HL-60/S4 treated with phorbol 12-myristate 13-acetate at 8.2 ng/mL for 4 days and 3 days (cell line): Measurements from ENCODE around the gene OR4F15.

Source experiments
- in situ Hi-C: fragments of 300-500 bp; cut with MboI; formaldehyde crosslinking; loops from 2 replicates; pipeline ENCODE4 v1.15.0; 2022; ENCODE audit warnings: low sequenced_read_pairs

Gene OR4F15

GRCh38 chr15:101803676-101804075 lies 8.3 kb upstream of the OR4F15 start:
- in situ Hi-C loops, result no loop called here

GRCh38 chr15:101804375-101804774 lies 7.6 kb upstream of the OR4F15 start:
- in situ Hi-C loops, result no loop called here

GRCh38 chr15:101804941-101805340 lies 7.1 kb upstream of the OR4F15 start:
- in situ Hi-C loops, result no loop called here

DNA sequence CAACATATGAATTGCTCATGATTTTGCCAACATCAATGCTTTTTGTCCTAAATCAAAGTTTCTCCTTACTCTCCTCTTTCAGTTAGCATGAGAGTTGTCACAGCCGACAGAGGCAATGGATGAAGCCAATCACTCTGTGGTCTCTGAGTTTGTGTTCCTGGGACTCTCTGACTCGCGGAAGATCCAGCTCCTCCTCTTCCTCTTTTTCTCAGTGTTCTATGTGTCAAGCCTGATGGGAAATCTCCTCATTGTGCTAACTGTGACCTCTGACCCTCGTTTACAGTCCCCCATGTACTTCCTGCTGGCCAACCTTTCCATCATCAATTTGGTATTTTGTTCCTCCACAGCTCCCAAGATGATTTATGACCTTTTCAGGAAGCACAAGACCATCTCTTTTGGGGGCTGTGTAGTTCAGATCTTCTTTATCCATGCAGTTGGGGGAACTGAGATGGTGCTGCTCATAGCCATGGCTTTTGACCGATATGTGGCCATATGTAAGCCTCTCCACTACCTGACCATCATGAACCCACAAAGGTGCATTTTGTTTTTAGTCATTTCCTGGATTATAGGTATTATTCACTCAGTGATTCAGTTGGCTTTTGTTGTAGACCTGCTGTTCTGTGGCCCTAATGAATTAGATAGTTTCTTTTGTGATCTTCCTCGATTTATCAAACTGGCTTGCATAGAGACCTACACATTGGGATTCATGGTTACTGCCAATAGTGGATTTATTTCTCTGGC lies 6.2 kb upstream of the OR4F15 start:
- in situ Hi-C loops, result no loop called here

GRCh38 chr15:101807345-101807945 lies 4.6 kb upstream of the OR4F15 start:
- in situ Hi-C loops, result no loop called here

- in situ Hi-C loops, result no loop called here
These were observed 3.8 kb upstream of the OR4F15 start for GRCh38 chr15:101808201-101808600.

DNA sequence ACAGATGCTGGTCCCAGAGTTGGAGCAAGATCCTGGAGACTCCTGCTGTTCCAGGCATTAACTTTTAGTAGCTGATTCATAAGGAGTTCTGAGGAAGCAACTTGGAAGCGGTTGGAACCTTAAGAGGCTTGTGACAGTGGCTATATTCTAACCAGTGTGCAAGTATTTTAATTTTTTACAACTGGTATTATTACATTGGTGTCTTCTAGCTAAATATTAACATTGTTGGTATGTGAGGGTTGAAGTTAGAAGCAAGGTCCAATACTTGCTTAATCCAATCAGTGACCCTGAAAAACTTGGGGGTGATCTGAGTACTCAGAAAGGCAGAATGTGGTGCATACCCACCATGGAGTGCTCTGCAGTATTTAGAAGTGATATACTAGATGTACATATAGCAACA lies 1.5 kb upstream of the OR4F15 start:
- in situ Hi-C loops, result no loop called here

- in situ Hi-C loops, result no loop called here
These were observed 1.1 kb upstream of the OR4F15 start for GRCh38 chr15:101810876-101811275.

DNA sequence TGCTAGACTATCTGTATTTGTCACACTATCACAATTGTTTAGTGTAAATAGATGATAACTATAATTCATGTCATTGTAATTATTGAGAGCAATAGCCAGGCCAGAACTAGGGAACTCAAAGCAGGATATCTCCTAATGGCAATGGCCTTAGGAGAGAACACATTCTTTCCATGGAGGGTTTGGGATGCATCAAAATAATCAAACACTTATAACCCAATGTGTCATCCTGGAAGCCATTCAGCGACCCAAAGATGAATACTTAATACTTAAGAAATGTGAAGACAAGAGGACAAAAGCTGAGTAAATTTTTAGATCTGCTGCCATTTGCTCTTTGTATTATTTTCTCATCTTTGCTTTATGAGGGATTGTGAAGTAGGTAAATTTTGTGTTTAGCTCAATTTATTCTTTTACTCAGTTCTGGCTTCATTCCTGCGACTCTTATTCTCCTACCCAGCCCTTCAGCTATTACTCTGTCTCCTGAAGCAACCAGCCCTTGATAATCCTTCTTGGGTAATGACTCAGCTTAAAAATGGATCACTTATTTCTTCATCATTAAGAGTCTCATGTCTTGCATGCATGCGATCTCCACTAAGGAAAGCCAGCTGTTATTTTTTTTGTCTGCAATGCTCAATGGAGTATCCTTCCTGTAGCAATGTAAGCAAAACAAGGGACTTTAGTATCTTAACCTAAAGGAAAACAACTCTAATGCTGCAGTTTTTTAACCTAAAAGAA lies 2.0 kb downstream of the OR4F15 start:
- in situ Hi-C loops, result no loop called here

DNA sequence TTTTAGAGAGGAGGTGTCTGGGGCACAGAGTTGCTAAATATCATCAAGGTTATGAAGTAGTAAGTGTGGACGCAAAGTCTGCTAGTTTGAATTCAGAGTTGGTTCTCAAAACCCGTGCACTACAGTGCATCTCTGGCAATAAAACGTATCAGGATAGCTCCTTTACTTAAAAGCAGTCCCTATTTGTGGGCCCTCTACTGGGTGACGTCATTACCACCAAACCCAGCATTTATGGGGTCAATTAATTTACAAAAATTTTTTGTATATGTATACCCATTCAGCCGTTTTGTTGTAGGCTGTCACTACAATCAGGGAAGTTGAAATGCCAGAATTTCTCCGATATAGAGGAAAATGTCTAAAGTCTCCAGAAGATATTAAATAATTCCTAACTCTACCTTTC lies 8.8 kb downstream of the OR4F15 start:
- in situ Hi-C loops, result no loop called here

GRCh38 chr15:101827257-101827656 lies 15.3 kb downstream of the OR4F15 start:
- in situ Hi-C loops, result no loop called here

DNA sequence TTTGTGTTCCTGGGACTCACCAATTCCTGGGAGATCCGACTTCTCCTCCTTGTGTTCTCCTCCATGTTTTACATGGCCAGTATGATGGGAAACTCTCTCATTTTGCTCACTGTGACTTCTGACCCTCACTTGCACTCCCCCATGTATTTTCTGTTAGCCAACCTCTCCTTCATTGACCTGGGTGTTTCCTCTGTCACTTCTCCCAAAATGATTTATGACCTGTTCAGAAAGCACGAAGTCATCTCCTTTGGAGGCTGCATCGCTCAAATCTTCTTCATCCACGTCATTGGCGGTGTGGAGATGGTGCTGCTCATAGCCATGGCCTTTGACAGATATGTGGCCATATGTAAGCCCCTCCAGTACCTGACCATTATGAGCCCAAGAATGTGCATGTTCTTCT lies 16.8 kb downstream of the OR4F15 start:
- in situ Hi-C loops, result no loop called here

GRCh38 chr15:101841656-101842055 lies 29.7 kb downstream of the OR4F15 start:
- in situ Hi-C loops, result no loop called here

- in situ Hi-C loops, result no loop called here
These were observed 32.9 kb downstream of the OR4F15 start for GRCh38 chr15:101844916-101845315.

GRCh38 chr15:101852356-101852755 lies 40.4 kb downstream of the OR4F15 start:
- in situ Hi-C loops, result no loop called here
